ENCODE results near the gene MRPL44. TPM values are rescaled to one million over a fixed set of nuclear protein-coding genes. Genes with fewer than 3 reads are reported as not detected.
A peak's percentile ranks its signal among the peaks of the same experiment; 100 is the strongest.

MRPL44 gene
- total and polyA plus RNA-seq, 2 of the 13 experiments (the other 11 are each of a cell fraction or from before 2014, with no cell fraction given) = 38.4 to 78.0 TPM

- no peak for TF ChIP-seq ATF3 (CRISPR knock-in tag; IDR thresholded peaks at IDR 0.05)
- TF ChIP-seq ZNF460 (CRISPR knock-in tag; IDR thresholded peaks at IDR 0.05; ENCODE audit: borderline replicate concordance) = no peak; the same call in 1 of the 2 replicates
- peak; percentile 40; the same call in 1 of the 2 replicates for TF ChIP-seq ZBTB39 (CRISPR knock-in tag; IDR thresholded peaks at IDR 0.05)
- peak; percentile 79 for TF ChIP-seq ZNF350 (CRISPR knock-in tag; IDR thresholded peaks at IDR 0.05; ENCODE audit: borderline replicate concordance, low read depth)
- TF ChIP-seq SIX1 (CRISPR knock-in tag; IDR thresholded peaks at IDR 0.05; ENCODE audit: borderline replicate concordance) = peak; percentile 77; the same call in 1 of the 2 replicates
- no peak for TF ChIP-seq RBM39 (IDR thresholded peaks at IDR 0.05; ENCODE audit: low read depth, low read length, poor library complexity, severe bottlenecking)
- peak; percentile 92 for TF ChIP-seq ZNF878 (CRISPR knock-in tag; IDR thresholded peaks at IDR 0.05)
- peak; percentile 85; the same call in 1 of the 2 replicates for TF ChIP-seq SMAD3 (CRISPR knock-in tag; IDR thresholded peaks at IDR 0.05)
- TF ChIP-seq FOXP1 (IDR thresholded peaks at IDR 0.05) = no peak
- peak; percentile 59; the same call in 1 of the 2 replicates for TF ChIP-seq FOXP1 (CRISPR knock-in tag; IDR thresholded peaks at IDR 0.05)
- peak; percentile 70 for TF ChIP-seq SP4 (CRISPR knock-in tag; IDR thresholded peaks at IDR 0.05)
- no peak for TF ChIP-seq TAF15 (IDR thresholded peaks at IDR 0.05; ENCODE audit: low read depth, low read length, poor library complexity, severe bottlenecking)
- peak; percentile 75; the same call in 1 of the 2 replicates for TF ChIP-seq KMT2A (CRISPR knock-in tag; IDR thresholded peaks at IDR 0.05)
- TF ChIP-seq ZHX1 (CRISPR knock-in tag; IDR thresholded peaks at IDR 0.05; ENCODE audit: low read depth) = peak; percentile 88; the same call in 1 of the 2 replicates
- TF ChIP-seq HNRNPUL1 (IDR thresholded peaks at IDR 0.05; ENCODE audit: low read depth, low read length) = no peak
- TF ChIP-seq ZNF326 (CRISPR knock-in tag; IDR thresholded peaks at IDR 0.05; ENCODE audit: borderline replicate concordance) = no peak
- TF ChIP-seq ZFP82 (CRISPR knock-in tag; IDR thresholded peaks at IDR 0.05; ENCODE audit: borderline replicate concordance) = no peak
- TF ChIP-seq PATZ1 (CRISPR knock-in tag; IDR thresholded peaks at IDR 0.05) = peak; percentile 75
- peak; percentile 76; the same call in 1 of the 2 replicates for TF ChIP-seq FOXJ3 (CRISPR knock-in tag; IDR thresholded peaks at IDR 0.05; ENCODE audit: borderline replicate concordance)
- peak; percentile 64; the same call in 1 of the 2 replicates for TF ChIP-seq PRMT3 (CRISPR knock-in tag; IDR thresholded peaks at IDR 0.05; ENCODE audit: borderline replicate concordance, low read depth)
Observed at GRCh38 chr2:223908304-223908998, 48.8 kb upstream of the MRPL44 start (continued).

Measured in HepG2 (cell line).